C4-2B (cell line): ENCODE measurements around the gene NT5DC4.

Experiments
- ZFX ChIP-seq: fragments of 450-650 bp; IDR thresholded peaks from 2 replicates; pipeline ENCODE4 v1.6.1; 2017
- TF ChIP-seq, protein P1 (sequence below): fragments of 450-650 bp; conservative IDR thresholded peaks from 2 replicates; pipeline ENCODE4 v1.5.1; 2017; ENCODE audit warnings: mild to moderate bottlenecking

- TF ChIP-seq, protein P1, sequence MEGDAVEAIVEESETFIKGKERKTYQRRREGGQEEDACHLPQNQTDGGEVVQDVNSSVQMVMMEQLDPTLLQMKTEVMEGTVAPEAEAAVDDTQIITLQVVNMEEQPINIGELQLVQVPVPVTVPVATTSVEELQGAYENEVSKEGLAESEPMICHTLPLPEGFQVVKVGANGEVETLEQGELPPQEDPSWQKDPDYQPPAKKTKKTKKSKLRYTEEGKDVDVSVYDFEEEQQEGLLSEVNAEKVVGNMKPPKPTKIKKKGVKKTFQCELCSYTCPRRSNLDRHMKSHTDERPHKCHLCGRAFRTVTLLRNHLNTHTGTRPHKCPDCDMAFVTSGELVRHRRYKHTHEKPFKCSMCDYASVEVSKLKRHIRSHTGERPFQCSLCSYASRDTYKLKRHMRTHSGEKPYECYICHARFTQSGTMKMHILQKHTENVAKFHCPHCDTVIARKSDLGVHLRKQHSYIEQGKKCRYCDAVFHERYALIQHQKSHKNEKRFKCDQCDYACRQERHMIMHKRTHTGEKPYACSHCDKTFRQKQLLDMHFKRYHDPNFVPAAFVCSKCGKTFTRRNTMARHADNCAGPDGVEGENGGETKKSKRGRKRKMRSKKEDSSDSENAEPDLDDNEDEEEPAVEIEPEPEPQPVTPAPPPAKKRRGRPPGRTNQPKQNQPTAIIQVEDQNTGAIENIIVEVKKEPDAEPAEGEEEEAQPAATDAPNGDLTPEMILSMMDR, result no peak
- TF ChIP-seq ZFX, result no peak
Measured at GRCh38 chr2:112714836-112715631, 5.8 kb upstream of the NT5DC4 start.
